Measurements from ENCODE around the gene ALDH3B1.

ALDH3B1 gene

DNA sequence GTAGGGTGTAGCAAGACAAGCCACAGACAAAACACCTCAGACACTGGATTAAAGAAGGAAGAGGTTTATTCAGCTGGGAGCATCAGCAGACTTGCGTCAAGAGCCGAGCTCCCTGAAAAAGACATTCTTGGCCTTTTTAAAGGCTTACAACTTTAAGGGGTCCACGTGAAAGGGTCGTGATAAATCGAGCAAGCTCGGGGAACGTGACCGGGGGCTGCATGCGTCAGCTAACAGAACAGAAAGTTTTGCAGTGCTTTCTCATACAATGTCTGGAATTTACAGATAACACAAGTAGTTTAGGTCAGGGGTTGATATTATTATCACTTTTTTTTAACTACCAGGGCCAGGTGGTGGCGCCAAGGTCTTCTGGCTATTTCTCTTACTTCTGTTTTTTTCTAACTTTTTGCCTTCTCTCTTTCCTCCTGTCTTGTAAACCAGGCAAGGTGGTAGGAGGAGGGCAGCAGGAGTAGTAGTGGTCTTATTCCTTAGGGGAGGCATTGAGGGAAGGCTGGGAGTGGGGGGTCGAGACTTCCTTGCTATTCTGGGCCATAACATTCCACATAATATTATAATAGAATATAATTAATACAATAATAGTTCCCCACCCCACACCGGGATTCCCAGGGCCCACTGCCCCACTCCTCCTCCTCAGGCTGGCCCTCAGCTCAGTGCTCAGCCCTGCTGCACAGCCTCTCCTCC, 587 bp upstream of the ALDH3B1 start:
- no peaks in the 10 kb centered on the region for H3K27me3 ChIP-seq (replicated peaks; ENCODE audit: control insufficient read depth, insufficient read depth, low read length)
- H3K9me3 ChIP-seq (ENCODE audit: control insufficient read depth, low read length), result no peaks in the 10 kb centered on the region
- H3K4me1 ChIP-seq (ENCODE audit: control insufficient read depth, insufficient read depth, low read length), result peaks cover 51% of the 10 kb centered on the region
- peak overlapping the region; percentile 89 for H3K9ac ChIP-seq (ENCODE audit: low read length)
- no peaks in the 10 kb centered on the region for H3K36me3 ChIP-seq (ENCODE audit: control insufficient read depth, insufficient read depth, low read length, severe bottlenecking)
- DNase-seq (ENCODE audit: low read depth), result peak; percentile 48
- H3K4me3 ChIP-seq (ENCODE audit: low read length), result peak overlapping the region; percentile 79

DNA sequence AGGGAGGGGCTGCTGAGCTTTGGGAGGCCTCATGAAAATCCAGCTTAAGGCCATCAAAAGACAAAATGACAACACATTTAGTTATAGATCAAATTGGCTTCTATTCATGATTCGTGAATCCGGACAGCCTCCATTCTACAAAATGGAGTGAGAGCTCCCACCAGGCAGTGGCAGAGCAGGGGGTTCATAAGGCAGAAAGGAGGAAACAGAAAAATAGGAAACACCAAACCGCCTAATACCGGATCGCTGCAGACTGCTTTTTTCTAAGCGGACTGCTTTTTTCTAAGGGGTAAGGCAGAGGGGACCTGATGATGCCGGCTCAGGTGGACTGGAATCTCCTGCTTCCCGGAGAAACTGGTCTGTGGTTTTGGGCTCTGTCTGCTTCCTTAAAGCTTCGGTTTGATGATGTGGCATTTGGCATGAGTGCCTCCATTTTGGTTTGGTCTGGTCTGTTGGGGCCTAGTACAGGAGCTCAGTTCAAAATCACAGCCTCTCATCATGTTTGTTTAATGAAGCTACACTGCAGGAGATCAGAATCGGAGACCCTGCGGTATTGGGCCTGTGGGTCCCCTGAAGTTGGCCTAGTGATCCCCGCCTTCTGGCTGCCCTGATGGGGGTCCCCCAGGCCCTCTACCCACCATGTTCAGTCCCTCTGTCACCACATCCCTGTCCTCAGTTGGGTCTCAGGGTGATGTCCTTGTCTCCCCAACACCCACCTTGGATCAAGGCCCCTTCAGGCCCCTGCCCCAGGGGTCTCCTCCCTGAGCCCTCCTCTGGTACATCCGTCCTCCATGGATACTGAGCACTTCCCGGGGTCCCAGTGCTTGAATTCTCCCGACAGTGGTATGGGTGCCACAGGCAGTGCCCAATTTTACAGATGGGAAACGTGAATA, 1.2 kb downstream of the ALDH3B1 start:
- no peaks in the 10 kb centered on the region for H3K27me3 ChIP-seq (replicated peaks; ENCODE audit: control insufficient read depth, insufficient read depth, low read length)
- H3K9ac ChIP-seq (ENCODE audit: low read length), result peak overlapping the region; percentile 89
- peak overlapping the region; percentile 79 for H3K4me3 ChIP-seq (ENCODE audit: low read length)
- no peaks in the 10 kb centered on the region for H3K9me3 ChIP-seq (ENCODE audit: control insufficient read depth, low read length)
- H3K36me3 ChIP-seq (ENCODE audit: control insufficient read depth, insufficient read depth, low read length, severe bottlenecking), result no peaks in the 10 kb centered on the region
- no peak for DNase-seq (ENCODE audit: low read depth)
- H3K4me1 ChIP-seq (ENCODE audit: control insufficient read depth, insufficient read depth, low read length), result peaks cover 57% of the 10 kb centered on the region

DNA sequence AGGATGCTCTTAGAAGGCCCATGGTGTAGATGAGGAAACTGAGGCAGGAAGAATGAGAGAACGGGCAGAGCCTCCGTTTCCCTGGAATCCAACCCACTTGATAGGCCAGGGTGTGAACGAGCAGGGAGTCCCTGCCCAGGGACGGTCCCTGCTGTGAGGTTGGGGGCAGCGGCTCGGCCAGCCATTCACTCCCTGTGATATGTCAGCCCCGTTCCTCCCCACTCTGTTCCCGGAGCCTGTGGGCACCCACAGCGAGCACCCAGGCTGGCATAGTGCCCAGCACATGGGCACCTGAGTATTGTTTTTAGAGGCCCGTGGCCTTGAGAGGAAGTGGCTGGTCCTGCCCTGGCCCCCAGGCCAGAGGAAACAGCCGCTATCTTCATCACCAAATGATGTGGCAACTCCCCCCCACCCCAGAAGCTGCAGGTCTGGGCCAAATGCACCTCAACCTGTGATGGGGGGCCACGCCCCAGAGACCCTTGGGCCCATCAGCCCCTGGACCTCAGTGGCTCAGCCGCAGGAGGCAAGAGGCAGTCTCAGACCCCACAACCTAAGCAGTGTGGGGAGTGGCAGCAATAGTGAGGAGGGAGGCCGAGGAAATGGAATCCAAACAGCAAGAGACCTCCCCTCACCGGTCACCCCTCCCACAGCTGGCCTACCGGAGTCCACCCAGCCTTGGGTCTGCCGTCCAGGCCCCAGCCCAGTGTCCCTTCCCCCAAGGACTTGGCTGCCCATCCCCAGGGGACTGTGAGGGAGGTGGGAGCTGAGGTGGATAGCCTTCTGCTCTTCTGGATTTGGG, 2.1 kb downstream of the ALDH3B1 start:
- Histone ChIP-seq H3K4me1 (ENCODE audit: control insufficient read depth, insufficient read depth, low read length) (peaks cover 62% of the 10 kb centered on the region), H3K9ac (ENCODE audit: low read length) (peak overlapping the region; percentile 58), H3K9me3 (ENCODE audit: control insufficient read depth, low read length) (no peaks in the 10 kb centered on the region), H3K27me3 (replicated peaks; ENCODE audit: control insufficient read depth, insufficient read depth, low read length) (no peaks in the 10 kb centered on the region), H3K36me3 (ENCODE audit: control insufficient read depth, insufficient read depth, low read length, severe bottlenecking) (no peaks in the 10 kb centered on the region), H3K4me3 (ENCODE audit: low read length) (no peak overlapping the region)
- no peak for DNase-seq (ENCODE audit: low read depth)

DNA sequence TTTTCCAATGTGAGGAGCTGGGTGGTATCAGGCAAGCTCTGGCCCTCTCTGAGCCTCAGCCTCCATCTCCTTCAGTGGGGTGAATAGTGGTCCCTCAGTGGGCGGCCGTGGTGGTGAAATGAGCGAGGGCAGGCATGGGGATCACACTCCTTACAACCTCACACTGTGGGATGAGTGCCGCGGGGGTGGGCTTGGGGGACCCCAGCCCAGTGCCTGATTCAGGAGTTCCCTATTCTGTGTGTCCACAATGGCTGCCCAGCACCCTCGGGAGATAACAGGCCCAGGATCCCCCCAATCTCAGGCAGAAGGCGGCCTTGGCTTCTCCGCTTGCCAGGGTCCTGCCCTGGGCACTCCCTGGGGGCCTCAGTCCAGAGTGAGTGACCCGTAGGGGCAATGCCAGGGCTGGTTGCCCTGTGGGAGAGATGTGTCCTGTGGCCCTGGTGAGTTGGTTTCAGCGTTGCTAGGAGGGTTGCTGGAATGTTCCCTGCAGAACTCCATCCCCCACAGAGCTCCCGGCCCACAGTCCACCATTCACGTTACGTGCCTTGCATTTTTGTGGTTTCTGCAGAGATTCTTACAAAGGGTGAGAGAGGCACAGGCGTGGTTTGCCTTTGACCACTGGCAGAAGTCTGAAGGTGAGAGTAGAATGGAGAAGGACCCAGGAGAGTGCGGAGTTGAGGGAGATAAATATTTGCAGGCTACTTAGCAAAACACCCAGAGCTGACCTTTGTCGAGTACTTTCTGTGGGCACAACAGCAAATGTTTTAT, 2.9 kb downstream of the ALDH3B1 start:
- peak; percentile 95 for DNase-seq (ENCODE audit: low read depth)
- Histone ChIP-seq H3K27me3 (replicated peaks; ENCODE audit: control insufficient read depth, insufficient read depth, low read length) (no peaks in the 10 kb centered on the region), H3K4me3 (ENCODE audit: low read length) (no peak overlapping the region), H3K9ac (ENCODE audit: low read length) (peak overlapping the region; percentile 61), H3K36me3 (ENCODE audit: control insufficient read depth, insufficient read depth, low read length, severe bottlenecking) (no peaks in the 10 kb centered on the region), H3K9me3 (ENCODE audit: control insufficient read depth, low read length) (no peaks in the 10 kb centered on the region), H3K4me1 (ENCODE audit: control insufficient read depth, insufficient read depth, low read length) (peaks cover 66% of the 10 kb centered on the region)

DNA sequence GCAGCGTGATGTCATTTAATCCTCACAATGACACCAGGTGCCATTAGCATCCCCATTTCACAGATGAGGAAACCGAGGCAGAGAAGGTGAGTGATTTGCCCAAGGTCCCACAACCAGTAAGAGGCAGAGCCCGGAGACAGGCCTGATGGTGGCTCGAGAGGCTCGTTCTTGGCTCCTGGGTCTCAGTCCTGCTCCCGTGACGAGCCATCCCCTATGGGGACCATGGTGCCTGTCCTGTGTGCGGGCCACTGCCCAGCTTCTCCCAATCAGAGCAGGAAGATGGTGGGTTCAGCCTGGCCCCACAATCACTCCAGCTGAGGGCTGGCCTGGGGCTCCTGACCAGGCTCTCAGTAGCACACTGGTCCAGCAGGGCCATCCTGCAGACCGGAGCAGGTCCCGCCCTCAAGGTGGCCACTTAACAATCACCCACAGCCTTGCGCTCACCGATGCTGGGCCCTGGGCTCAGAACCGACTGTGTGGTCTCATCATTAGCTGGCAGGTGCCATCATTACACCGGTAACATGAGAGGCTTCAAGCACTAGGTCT, 3.6 kb downstream of the ALDH3B1 start:
- DNase-seq (ENCODE audit: low read depth), result no peak
- Histone ChIP-seq H3K4me3 (ENCODE audit: low read length) (no peak overlapping the region), H3K9me3 (ENCODE audit: control insufficient read depth, low read length) (no peaks in the 10 kb centered on the region), H3K27me3 (replicated peaks; ENCODE audit: control insufficient read depth, insufficient read depth, low read length) (no peaks in the 10 kb centered on the region), H3K4me1 (ENCODE audit: control insufficient read depth, insufficient read depth, low read length) (peaks cover 66% of the 10 kb centered on the region), H3K36me3 (ENCODE audit: control insufficient read depth, insufficient read depth, low read length, severe bottlenecking) (no peaks in the 10 kb centered on the region), H3K9ac (ENCODE audit: low read length) (peak overlapping the region; percentile 61)

DNA sequence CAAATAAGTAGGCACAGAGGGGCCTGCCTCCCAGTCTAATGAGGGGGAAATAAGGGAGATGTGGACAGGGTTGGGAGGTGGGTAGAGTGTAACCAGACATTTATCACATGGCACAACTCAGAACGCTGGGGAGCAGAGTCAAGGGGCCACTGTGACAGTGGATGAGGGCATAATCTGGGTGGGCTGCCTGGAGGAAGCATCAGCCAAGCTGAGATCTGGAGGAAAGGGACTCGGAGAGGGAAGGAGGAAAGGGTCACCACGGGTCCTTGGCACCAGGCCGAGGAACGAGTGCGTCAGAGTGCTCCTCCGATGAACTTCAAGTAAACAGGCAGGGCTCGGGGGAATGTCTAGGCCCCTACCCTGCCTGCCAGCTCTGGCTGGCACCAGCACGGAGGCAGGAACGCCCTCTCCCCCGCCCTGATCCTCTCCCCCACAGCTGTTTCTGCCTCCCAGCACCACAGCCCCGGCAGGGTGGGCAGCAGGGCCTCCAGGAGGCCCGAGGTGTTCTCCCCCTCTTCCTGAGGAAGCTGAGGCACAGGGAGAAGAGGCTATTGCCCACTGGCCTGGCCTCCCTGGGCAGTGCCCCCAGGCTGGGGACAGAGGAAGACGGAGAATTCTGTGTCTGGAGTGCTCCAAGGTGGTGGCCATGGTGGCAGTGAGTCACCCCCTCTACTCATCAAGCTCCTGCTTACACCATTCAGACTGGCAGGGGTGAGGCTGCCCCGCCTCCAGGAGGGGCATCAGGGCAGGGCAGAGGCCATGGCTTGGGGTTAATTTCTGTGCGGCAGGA, 4.2 kb downstream of the ALDH3B1 start:
- Histone ChIP-seq H3K4me3 (ENCODE audit: low read length) (no peak overlapping the region), H3K4me1 (ENCODE audit: control insufficient read depth, insufficient read depth, low read length) (peaks cover 63% of the 10 kb centered on the region), H3K9me3 (ENCODE audit: control insufficient read depth, low read length) (no peaks in the 10 kb centered on the region), H3K9ac (ENCODE audit: low read length) (peak overlapping the region; percentile 61), H3K36me3 (ENCODE audit: control insufficient read depth, insufficient read depth, low read length, severe bottlenecking) (no peaks in the 10 kb centered on the region), H3K27me3 (replicated peaks; ENCODE audit: control insufficient read depth, insufficient read depth, low read length) (no peaks in the 10 kb centered on the region)
- DNase-seq (ENCODE audit: low read depth), result peak; percentile 51

DNA sequence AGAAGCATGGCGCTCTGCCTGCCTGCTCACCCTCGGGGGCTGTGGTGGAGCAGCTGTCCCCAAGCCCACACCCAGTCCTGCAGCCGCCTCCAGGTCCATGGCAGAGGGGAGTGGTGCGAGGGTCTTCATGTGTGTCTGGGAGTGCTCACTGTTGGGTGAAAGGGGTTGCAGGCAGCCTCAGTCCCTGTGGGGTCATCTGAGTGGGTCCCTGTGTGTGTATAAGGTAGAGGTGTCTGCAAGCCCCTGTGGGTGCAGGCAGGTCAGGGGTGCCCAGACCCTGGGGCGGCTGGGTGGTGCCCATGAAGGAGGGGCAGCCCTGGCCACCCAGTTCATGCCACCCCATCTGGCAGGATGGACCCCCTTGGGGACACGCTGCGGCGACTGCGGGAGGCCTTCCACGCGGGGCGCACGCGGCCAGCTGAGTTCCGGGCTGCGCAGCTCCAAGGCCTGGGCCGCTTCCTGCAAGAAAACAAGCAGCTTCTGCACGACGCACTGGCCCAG, 4.9 kb downstream of the ALDH3B1 start:
- Histone ChIP-seq H3K4me1 (ENCODE audit: control insufficient read depth, insufficient read depth, low read length) (peaks cover 57% of the 10 kb centered on the region), H3K9ac (ENCODE audit: low read length) (peak overlapping the region; percentile 61), H3K9me3 (ENCODE audit: control insufficient read depth, low read length) (no peaks in the 10 kb centered on the region), H3K36me3 (ENCODE audit: control insufficient read depth, insufficient read depth, low read length, severe bottlenecking) (no peaks in the 10 kb centered on the region), H3K27me3 (replicated peaks; ENCODE audit: control insufficient read depth, insufficient read depth, low read length) (no peaks in the 10 kb centered on the region), H3K4me3 (ENCODE audit: low read length) (no peak overlapping the region)
- DNase-seq (ENCODE audit: low read depth), result no peak

DNA sequence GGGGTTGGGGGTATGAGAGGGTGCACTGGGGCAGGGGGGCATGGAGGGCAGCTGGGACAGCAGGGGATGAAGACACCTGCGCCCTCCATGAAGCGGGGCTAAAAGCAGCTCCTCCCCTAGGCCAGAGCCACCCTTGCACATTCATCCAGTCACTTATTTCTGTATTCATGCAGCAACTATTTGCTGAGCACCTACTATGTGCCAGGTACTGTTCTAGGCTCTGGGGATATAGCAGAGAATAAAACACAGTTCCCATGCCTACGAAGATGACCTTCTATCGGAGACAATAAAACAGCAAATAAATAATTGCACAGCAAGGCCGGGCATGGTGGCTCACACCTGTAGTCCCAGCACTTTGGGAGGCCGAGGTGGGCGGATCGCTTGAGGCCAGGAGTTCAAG, 5.3 kb downstream of the ALDH3B1 start:
- Histone ChIP-seq H3K27me3 (replicated peaks; ENCODE audit: control insufficient read depth, insufficient read depth, low read length) (no peaks in the 10 kb centered on the region), H3K4me1 (ENCODE audit: control insufficient read depth, insufficient read depth, low read length) (peaks cover 57% of the 10 kb centered on the region), H3K4me3 (ENCODE audit: low read length) (no peak overlapping the region), H3K36me3 (ENCODE audit: control insufficient read depth, insufficient read depth, low read length, severe bottlenecking) (no peaks in the 10 kb centered on the region), H3K9me3 (ENCODE audit: control insufficient read depth, low read length) (no peaks in the 10 kb centered on the region), H3K9ac (ENCODE audit: low read length) (no peak overlapping the region)
- no peak for DNase-seq (ENCODE audit: low read depth)

DNA sequence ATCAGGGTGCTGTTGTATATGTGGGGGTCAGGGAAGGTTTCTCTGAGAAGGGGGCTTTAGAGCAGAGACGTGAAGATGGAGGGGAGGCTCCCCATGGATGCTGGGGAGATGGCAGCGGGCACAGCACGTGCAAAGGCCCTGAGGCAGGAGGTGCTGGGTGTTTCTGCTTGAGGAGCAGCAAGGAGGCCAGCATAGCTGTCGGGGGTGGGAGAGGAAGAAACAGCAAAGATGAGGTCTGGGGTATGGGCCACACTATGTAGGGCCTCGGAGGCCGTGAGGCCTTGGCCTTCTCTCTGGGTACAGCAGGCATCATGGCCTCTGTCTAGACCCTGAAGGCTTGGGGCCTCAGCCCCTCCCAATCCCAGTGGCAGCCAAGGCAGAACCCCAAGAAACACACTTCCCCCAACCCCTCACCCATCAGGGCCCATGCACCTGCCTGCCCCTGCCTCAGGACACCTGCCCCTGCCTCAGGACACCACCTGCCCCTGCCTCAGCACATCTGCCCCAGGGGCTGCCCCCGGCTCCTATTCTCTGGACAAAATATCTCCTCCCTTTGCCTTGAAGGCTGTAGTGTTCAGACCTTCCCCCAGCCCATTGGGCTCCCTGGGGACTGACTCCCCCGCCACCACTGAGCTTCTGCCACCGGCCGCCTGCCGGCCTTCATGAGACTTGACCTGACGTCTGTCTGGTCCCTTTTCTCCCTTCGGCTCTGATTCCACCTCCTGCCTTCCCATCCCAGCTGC, 6.2 kb downstream of the ALDH3B1 start:
- no peak overlapping the region for H3K4me3 ChIP-seq (ENCODE audit: low read length)
- H3K9ac ChIP-seq (ENCODE audit: low read length), result no peak overlapping the region
- no peaks in the 10 kb centered on the region for H3K27me3 ChIP-seq (replicated peaks; ENCODE audit: control insufficient read depth, insufficient read depth, low read length)
- H3K36me3 ChIP-seq (ENCODE audit: control insufficient read depth, insufficient read depth, low read length, severe bottlenecking), result no peaks in the 10 kb centered on the region
- peaks cover 53% of the 10 kb centered on the region for H3K4me1 ChIP-seq (ENCODE audit: control insufficient read depth, insufficient read depth, low read length)
- H3K9me3 ChIP-seq (ENCODE audit: control insufficient read depth, low read length), result no peaks in the 10 kb centered on the region
- no peak for DNase-seq (ENCODE audit: low read depth)

Measured in adipocyte (in vitro differentiated cells).